NB4 (cell line): Measurements from ENCODE around the gene FTH1.
A peak's percentile ranks its signal among the peaks of the same experiment; 100 is the strongest.
"Not testable (repeated sequence)": the region's sequence is repeated elsewhere in the genome, so short reads cannot be mapped to it uniquely, and the experiment has no call there.

Source experiments
- DNase-seq: peaks from one replicate; pipeline ENCODE4 v3.0.0; 2010; ENCODE audit warnings: low read depth
- H3K4me3 ChIP-seq: one replicate; pipeline ENCODE4 v1.5.1; 2011; ENCODE audit warnings: mild to moderate bottlenecking, low read depth, low read length, moderate library complexity
- CTCF ChIP-seq: IDR thresholded peaks from one replicate; pipeline ENCODE4 v1.5.1; 2012; ENCODE audit warnings: low read depth, low read length
- MYC ChIP-seq: IDR thresholded peaks from 2 replicates; pipeline ENCODE4 v1.6.1; 2011; ENCODE audit warnings: low read depth, low read length
- POLR2A ChIP-seq: IDR thresholded peaks from 2 replicates; pipeline ENCODE4 v1.6.1; 2011; ENCODE audit warnings: mild to moderate bottlenecking; ENCODE audit not compliant: insufficient read length; ENCODE audit errors: extremely low read depth
- TF ChIP-seq, protein P1 (sequence below): IDR thresholded peaks from 2 replicates; pipeline ENCODE4 v1.6.1; 2011; ENCODE audit warnings: low read depth, low read length

The FTH1 gene

DNA sequence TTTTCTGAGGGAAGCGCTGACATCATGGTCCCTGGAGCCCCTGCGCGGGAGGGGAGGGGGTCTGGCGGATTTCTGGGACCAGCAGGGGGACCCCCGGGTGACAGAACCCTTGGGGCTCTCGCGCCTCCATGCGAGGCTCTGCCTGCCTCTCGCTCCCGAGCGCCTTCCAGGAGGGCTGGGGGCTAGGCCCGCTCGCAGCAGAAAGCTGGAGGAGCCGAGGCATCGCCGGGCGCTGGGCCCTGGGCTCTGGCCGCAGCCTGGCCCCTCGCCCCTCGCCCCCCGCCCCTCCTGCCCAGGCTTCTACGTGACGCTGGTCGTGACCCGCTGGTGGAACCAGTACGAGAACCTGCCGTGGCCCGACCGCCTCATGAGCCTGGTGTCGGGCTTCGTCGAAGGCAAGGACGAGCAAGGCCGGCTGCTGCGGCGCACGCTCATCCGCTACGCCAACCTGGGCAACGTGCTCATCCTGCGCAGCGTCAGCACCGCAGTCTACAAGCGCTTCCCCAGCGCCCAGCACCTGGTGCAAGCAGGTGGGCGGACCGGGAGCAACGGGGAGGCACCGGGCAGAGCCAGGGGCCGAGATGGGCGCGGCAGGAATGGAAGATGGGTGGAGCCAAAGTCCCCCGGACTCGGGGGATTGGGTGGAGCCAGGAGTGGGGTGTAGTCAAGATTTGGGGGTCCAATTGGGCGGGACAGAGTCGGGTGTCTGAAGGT is 11.9 kb downstream of the FTH1 start:
- no peak for TF ChIP-seq MYC
- TF ChIP-seq CTCF, result no peak
- no peak for TF ChIP-seq POLR2A
- TF ChIP-seq, protein P1, sequence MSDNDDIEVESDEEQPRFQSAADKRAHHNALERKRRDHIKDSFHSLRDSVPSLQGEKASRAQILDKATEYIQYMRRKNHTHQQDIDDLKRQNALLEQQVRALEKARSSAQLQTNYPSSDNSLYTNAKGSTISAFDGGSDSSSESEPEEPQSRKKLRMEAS, result no peak
- no peak for DNase-seq
- no peak overlapping the region for H3K4me3 ChIP-seq

DNA sequence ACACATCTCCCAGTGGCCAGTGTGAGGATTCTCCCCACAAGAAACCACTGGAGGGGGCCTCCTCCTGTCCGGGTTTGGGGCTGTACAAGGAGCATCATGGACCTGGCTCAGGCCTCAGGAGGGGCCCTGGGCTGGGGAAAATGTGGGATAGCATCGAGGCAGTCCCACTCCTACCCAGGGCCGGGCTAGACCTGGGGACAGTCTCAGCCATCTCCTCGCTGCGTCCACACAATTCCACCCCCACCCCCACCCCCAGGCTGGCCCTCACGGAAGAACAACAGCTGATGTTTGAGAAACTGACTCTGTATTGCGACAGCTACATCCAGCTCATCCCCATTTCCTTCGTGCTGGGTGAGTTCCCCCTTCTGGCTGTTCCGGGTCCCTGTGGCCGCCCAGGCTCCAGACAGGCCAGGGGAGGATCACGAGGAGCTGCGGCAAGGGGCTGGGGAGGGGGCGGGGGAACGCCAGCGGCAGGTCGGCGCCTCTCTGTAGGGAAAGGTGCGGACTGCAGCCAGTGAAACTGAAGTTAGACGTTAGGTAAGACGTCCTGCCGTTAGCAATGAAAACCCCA is 12.5 kb downstream of the FTH1 start:
- TF ChIP-seq MYC, result 0 out of 2 replicates have a peak, but pooled peaks have one; percentile 23
- TF ChIP-seq POLR2A, result no peak
- peak; percentile 93 for DNase-seq
- no peak overlapping the region for H3K4me3 ChIP-seq

GRCh38 chr11:61954106-61954850 is 13.2 kb downstream of the FTH1 start:
- no peak overlapping the region for H3K4me3 ChIP-seq
- TF ChIP-seq CTCF (no peak), POLR2A (no peak), MYC (no peak)
- TF ChIP-seq, protein P1, result no peak
- DNase-seq, result peak; percentile 52

- DNase-seq, H3K4me3 ChIP-seq: not testable (repeated sequence)
These were observed 13.8 kb downstream of the FTH1 start for GRCh38 chr11:61953632-61954031.

GRCh38 chr11:61952882-61953281 is 14.6 kb downstream of the FTH1 start:
- DNase-seq, result no peak
- TF ChIP-seq, protein P1, result no peak
- no peak for TF ChIP-seq CTCF
- no peak for TF ChIP-seq MYC
- TF ChIP-seq POLR2A, result no peak
- no peak overlapping the region for H3K4me3 ChIP-seq

GRCh38 chr11:61951484-61952135 is 15.8 kb downstream of the FTH1 start:
- no peak for DNase-seq
- TF ChIP-seq POLR2A (no peak), CTCF (no peak), MYC (no peak)
- TF ChIP-seq, protein P1, result no peak
- no peak overlapping the region for H3K4me3 ChIP-seq
